Gastroesophageal sphincter (tissue), 3 donors: ENCODE measurements around the gene SVOPL.

Source experiments
- POLR2A ChIP-seq, 2 donors: fragments of 450-650 bp; IDR thresholded peaks; one replicate each; pipeline ENCODE4 v1.6.1; 2017; ENCODE audit warnings: antibody characterized with exemption in 2 of 2, mild to moderate bottlenecking in 2 of 2, moderate library complexity in 1 of 2
- TF ChIP-seq, protein P1 (sequence below), 4 experiments: fragments of 200-600 bp in 2 of 4; fragments of 450-650 bp in 2 of 4; sonication (generic) in 1 of 4; IDR thresholded peaks; one replicate each; pipeline ENCODE4 v1.5.1; 2017 to 2019; ENCODE audit warnings: antibody characterized with exemption in 4 of 4, mild to moderate bottlenecking in 2 of 4, moderate library complexity in 2 of 4

DNA sequence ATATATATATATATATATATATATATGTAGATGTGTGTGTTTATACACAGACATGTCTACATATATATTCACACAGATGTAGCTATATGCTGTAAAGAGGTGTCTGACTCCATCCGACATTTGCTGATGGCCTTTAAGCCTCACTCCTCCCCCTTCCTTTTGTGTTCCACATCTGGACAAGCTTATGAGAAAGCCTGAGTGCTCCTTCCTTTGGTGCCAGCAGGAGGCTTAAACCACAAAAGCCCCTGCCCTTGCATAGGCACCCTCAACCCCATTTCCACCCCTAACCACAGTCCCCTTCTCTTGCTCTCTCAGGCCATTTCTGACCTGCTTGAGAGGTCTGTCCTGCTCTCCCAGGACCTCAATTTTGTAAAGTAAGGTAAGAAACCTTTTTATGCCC lies 98.7 kb downstream of the SVOPL start:
- TF ChIP-seq, protein P1, sequence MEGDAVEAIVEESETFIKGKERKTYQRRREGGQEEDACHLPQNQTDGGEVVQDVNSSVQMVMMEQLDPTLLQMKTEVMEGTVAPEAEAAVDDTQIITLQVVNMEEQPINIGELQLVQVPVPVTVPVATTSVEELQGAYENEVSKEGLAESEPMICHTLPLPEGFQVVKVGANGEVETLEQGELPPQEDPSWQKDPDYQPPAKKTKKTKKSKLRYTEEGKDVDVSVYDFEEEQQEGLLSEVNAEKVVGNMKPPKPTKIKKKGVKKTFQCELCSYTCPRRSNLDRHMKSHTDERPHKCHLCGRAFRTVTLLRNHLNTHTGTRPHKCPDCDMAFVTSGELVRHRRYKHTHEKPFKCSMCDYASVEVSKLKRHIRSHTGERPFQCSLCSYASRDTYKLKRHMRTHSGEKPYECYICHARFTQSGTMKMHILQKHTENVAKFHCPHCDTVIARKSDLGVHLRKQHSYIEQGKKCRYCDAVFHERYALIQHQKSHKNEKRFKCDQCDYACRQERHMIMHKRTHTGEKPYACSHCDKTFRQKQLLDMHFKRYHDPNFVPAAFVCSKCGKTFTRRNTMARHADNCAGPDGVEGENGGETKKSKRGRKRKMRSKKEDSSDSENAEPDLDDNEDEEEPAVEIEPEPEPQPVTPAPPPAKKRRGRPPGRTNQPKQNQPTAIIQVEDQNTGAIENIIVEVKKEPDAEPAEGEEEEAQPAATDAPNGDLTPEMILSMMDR (IDR thresholded peaks at IDR 0.05), result no peak
- no peak for TF ChIP-seq POLR2A (IDR thresholded peaks at IDR 0.05)
